Lower leg skin (tissue), 4 donors: ENCODE measurements around the gene SELPLG. TPM values are rescaled to one million over a fixed set of nuclear protein-coding genes. Genes with fewer than 3 reads are reported as not detected.
A peak's percentile ranks its signal among the peaks of the same experiment; 100 is the strongest.

ENCODE experiments used
- DNase-seq, 2 donors: peaks; one replicate each; pipeline ENCODE4 v3.0.0-alpha.2; 2019; ENCODE audit warnings: low spot score in 2 of 2
- H3K4me3 ChIP-seq: fragments of 200-600 bp; sonication (generic); 2 replicates; pipeline ENCODE4 v1.5.1; 2017; ENCODE audit warnings: mild to moderate bottlenecking, low read depth; ENCODE audit not compliant: poor library complexity, severe bottlenecking
- CTCF ChIP-seq, 3 donors: fragments of 450-650 bp; IDR thresholded peaks; one replicate each; pipeline ENCODE4 v1.5.1; 2016; ENCODE audit warnings: antibody characterized with exemption in 3 of 3, mild to moderate bottlenecking in 3 of 3, moderate library complexity in 2 of 3
- POLR2A ChIP-seq, 2 donors: fragments of 450-650 bp; IDR thresholded peaks; one replicate each; pipeline ENCODE4 v1.6.1; 2016 to 2017; ENCODE audit warnings: antibody characterized with exemption in 2 of 2, mild to moderate bottlenecking in 1 of 2, moderate library complexity in 1 of 2
- WGBS, 2 donors: methylation state at CpG; one replicate each; pipeline ENCODE4 v1.1.5; 2018; 5-methylcytosine and 5-hydroxymethylcytosine counted together
- intact Hi-C: fragments of 100-400 bp; cut with DNase I; formaldehyde crosslinking; loops from one replicate; pipeline ENCODE4 v1.15.0; 2023; ENCODE audit warnings: low total_unique reads
- total RNA-seq, 4 donors: library from RNA; depleted of rRNA; stranded (reverse); fragments of >200 nt; gene quantifications; one replicate each; pipeline ENCODE4 v1.1.0, GENCODE V29; 2016

Gene SELPLG
- 1 to 10 TPM; 1.2 to 4.6 (median 3.0) TPM for total RNA-seq

- TF ChIP-seq CTCF (IDR thresholded peaks at IDR 0.05) (no peak), POLR2A (IDR thresholded peaks at IDR 0.05) (no peak)
- peak; percentile 69 to 93 for DNase-seq
- intact Hi-C loops = no loop called here
- WGBS, 2 donors = 64 to 70% methylated on average over 11 to 14 of the region's 14 CpGs
- no peak within 1 kb of the TSS for H3K4me3 ChIP-seq
Measured at GRCh38 chr12:108633534-108634248, at the start of gene SELPLG. TSS of gene SELPLG (minus strand) at chr12:108633894. CDS start at chr12:108624307, 9,587 bp downstream.

- intact Hi-C loops = no loop called here
- no peak overlapping the region for H3K4me3 ChIP-seq
- no peak for TF ChIP-seq POLR2A (IDR thresholded peaks at IDR 0.05)
- no peak for TF ChIP-seq CTCF (IDR thresholded peaks at IDR 0.05)
- 97 to 98% methylated on average over 1 of the region's 1 CpG for WGBS, 2 donors
- no peak for DNase-seq
Measured at GRCh38 chr12:108681317-108681716, 47.6 kb upstream of the SELPLG start.

GRCh38 chr12:108679106-108679681 lies 45.5 kb upstream of the SELPLG start:
- TF ChIP-seq CTCF (IDR thresholded peaks at IDR 0.05) (no peak), POLR2A (IDR thresholded peaks at IDR 0.05) (no peak)
- WGBS, 2 donors = 95% methylated on average over 1 of the region's 1 CpG
- intact Hi-C loops = no loop called here
- DNase-seq = no peak
- no peak overlapping the region for H3K4me3 ChIP-seq

GRCh38 chr12:108678104-108678730 lies 44.5 kb upstream of the SELPLG start:
- TF ChIP-seq POLR2A (IDR thresholded peaks at IDR 0.05) (no peak), CTCF (IDR thresholded peaks at IDR 0.05) (no peak)
- 91 to 93% methylated on average over 9 of the region's 9 CpGs for WGBS, 2 donors

GRCh38 chr12:108677381-108677780 lies 43.7 kb upstream of the SELPLG start:
- no peak for DNase-seq
- TF ChIP-seq POLR2A (IDR thresholded peaks at IDR 0.05) = no peak
- no peak for TF ChIP-seq CTCF (IDR thresholded peaks at IDR 0.05)
- no peak overlapping the region for H3K4me3 ChIP-seq
- intact Hi-C loops = no loop called here
- WGBS, 2 donors = 92 to 94% methylated on average over 3 of the region's 3 CpGs

More at GRCh38 chr12:108678104-108678730, 44.5 kb upstream of the SELPLG start:
- no peak overlapping the region for H3K4me3 ChIP-seq
- intact Hi-C loops = no loop called here
- no peak for DNase-seq
